GM21360 (cell line): ENCODE results near the gene KCNB1.

Experiments used
- ATAC-seq: cut with Tn5 transposase; IDR thresholded peaks from one replicate; pipeline ENCODE4 v1.9.1; 2021; ENCODE audit warnings: mild to moderate bottlenecking, moderate library complexity; ENCODE audit not compliant: unreplicated experiment

The KCNB1 gene

DNA sequence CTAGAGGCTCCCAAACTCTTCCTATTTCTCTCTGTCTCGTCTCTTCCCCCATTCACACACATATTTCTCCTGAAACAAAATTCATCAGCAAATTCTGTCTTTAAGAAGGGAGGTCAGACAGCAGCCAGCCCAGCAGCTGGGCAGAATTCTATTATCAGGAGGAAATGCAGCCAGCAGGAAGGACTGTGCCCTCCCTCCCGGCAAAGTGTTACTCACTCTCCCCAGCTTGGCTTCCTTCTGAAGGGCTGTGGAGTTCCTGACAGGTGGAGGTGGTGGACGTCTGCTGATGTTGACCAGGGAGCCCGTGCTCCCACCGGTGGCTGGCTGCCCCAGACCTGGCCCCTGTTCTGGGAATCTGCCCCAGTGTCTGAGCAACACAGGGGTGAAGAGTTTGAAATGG is 37.3 kb downstream of the KCNB1 start:
- ATAC-seq: no peak

- ATAC-seq: no peak
Observed at GRCh38 chr20:49444553-49444990, 37.9 kb downstream of the KCNB1 start.

DNA sequence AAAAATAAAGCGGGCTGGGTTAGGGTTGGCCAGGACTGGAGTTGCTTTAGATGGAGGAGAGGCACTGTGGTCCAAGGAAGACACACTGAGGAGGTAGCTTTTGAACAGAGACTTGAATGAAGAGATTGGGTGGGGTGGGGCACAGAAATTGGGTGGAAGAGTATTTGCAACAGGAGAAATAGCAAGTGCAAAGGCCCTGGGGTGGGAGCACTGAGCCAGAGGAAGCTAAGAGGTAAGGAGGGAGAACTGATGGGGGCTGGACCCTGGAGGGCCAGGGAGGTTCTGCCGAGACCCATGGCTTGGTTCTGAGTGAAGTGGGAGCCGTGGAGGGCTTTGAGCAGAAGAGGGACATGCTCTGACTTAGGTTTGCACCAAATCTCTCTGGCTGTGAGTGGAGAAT is 45.4 kb downstream of the KCNB1 start:
- ATAC-seq: no peak

DNA sequence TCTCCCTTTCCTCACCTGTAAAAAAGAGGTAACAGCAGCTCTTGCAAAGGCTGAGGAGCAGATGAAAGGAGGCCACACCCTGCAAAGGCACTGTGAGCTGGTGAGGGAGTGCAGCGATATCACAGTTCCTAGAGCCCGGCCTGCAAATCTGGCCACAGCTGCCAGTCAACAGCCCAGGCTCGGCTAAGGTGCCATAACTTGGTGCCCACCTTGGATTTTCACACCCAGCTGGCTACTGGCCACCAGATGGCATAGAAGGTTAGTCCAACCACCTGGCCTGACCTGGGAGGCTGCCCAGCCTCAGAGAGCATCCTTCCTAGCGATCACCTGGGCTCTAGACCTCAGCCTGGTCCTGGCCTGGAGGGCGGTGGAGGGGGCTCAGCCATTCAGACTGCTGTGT is 46.8 kb downstream of the KCNB1 start:
- no peak for ATAC-seq

GRCh38 chr20:49433333-49433732 is 49.1 kb downstream of the KCNB1 start:
- no peak for ATAC-seq

DNA sequence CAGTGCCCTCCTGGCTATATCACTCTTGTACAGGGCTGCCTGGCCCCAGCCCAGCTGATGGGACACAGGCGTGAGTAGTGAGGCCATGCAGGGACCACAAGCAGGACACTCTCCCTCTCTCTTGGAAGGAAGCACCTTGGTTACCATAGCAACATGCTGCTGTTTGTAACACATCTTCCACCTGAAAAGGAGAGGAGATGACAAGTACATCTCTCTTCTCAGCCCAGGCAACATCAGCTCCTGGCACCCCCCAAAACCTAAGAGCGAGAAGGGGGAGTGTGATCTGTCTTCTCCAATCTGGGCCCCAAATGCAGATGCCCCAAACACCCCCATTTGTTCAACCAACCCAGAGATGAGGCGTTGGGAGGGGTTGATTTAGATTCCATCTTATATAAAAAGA is 49.9 kb downstream of the KCNB1 start:
- no peak for ATAC-seq

DNA sequence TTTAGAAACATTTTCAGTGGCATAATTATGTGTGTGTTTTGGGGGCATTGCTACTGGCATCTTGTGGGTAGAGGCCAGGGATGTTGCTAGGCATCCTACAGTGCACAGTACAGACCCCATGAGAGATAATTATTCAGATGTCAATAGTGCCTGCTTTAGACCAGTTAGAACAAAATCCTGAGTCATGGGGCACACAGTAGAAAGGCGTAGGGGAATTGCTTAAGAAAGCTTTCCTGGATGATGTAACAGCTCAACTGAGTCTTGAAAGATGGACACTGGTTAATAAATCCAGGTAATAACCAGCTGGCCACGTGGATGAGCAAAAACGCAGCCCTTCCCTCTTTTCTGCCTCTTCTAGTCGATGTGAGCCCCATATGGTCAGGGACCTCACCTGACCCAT is 51.1 kb downstream of the KCNB1 start:
- no peak for ATAC-seq

DNA sequence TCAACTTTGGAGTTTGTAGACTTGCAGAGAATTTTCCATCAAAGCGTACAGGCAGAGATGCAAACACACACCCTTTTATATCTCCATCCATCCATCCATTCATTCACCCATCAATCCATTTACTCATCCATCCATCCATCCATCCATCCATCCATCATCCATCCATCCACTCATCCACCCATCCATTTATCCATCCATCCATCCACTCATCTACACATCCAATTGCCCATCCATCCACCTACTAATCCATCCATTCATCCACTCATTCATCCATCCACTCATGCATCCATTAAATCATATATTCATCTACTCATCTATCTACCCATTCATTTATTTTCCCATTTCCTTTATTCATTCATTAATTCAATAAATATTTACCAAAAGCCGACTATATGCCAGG is 52.1 kb downstream of the KCNB1 start:
- ATAC-seq: no peak

DNA sequence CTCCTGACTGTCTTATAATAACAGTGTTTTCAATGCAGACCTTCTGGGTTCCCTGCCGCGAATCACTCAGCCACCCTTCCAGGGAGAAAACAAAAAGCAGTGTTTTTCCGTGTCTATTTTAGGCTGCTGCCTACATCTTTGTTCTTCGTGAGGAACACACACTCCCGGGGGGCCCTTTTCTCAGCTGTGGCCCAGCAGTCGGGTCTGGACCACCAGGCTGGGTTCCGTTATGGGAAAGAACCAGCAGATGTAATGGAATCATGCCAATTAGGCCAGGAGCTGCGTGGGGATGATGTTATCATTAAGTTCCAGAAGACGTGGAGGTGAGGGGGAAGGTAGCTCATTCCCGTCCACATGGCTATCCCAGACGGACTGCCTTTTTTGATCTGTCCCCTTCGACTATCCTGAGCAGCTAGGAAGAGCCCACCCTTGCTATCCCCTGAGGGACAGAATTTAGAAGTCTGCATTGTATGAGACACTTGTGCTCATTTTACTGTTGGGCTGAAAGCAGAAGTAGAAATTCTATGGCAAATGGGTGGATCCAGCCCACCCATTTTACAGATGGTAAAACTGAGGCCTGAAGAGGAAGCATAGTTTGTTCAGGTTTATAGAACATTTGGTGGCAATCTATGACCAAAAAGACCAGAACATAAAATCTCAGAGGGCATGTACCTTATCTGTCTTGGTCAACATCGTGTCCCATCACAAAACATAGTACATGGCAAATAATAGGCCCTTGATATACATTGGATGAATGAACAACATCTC is 54.5 kb downstream of the KCNB1 start:
- no peak for ATAC-seq

- no peak for ATAC-seq
Observed at GRCh38 chr20:49426873-49427272, 55.6 kb downstream of the KCNB1 start.

GRCh38 chr20:49426395-49426794 is 56.1 kb downstream of the KCNB1 start:
- no peak for ATAC-seq

GRCh38 chr20:49424536-49424935 is 57.9 kb downstream of the KCNB1 start:
- ATAC-seq: no peak

DNA sequence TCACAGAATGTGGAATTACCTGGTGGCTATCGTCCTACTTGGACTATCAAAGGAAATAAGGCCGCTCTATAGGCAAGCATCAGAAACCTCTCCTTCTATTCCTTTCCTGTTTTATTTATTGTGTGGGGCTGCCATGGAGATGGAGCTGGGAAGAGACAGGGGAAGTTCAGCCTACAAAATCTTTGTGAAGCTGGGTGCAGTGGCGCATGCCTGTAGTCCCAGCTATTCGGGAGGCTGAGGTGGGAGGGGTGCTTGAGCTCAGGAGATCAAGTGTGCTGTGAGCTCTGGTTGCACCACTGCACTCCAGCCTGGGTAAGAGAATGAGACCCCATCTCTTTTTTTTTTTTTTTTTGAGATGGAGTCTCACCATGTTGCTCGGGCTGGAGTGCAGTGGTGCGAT is 60.3 kb downstream of the KCNB1 start:
- no peak for ATAC-seq

- ATAC-seq: no peak
Observed at GRCh38 chr20:49420811-49421295, 61.6 kb downstream of the KCNB1 start.

GRCh38 chr20:49420292-49420691 is 62.2 kb downstream of the KCNB1 start:
- ATAC-seq: no peak

DNA sequence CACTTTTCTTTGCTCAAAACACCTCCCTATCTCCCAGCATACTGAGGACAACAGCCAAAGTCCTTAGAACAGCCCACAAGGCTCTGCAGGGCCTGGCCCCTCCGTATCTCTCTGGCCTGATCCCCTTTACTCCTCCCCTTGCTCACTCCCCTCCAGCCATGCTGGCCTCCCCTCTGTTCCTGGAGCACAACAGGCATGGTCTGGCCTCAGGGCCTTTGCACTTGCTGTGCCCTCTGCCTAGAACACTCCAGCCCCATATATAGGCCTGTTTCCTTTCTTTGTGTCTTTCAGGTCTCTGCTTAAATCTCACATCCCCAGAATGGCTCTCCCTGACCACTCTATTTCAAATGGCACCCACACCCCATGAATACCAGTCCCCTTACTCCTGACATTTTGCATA is 62.7 kb downstream of the KCNB1 start:
- no peak for ATAC-seq

- no peak for ATAC-seq
Observed at GRCh38 chr20:49418809-49419208, 63.7 kb downstream of the KCNB1 start.

DNA sequence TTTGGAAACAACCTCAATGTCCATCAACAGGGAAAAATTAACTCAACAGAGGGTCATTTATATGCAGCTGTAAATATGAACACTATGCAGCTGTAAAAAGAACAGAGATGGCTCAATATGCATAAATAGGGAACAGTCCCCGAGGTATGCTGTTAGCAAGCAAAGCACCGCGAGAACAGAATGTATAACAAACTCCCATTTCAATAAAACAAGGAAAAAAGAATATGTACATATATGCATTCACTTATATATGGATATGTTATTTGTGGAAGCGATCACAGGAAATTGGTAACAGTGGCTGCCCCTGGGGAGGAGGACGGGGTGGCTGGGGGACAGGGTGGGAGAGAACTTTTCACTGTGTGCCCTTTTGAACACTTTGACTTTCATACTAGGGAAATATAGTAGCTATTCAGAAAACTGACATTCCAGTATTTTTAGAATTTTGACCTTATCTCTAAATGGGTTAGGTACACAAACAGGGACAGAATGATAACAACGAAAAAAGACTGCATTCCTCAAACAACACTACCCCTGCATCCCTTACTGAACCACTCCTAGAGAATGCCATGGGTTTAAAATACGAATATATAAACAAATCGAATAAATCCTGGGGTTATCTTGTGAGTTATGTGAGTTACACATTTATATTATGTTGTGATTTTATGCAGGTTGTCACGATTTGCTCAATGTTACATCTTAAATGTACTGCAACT is 64.5 kb downstream of the KCNB1 start:
- no peak for ATAC-seq

- ATAC-seq: no peak
Observed at GRCh38 chr20:49415668-49416044, 66.8 kb downstream of the KCNB1 start.

- ATAC-seq: no peak
Observed at GRCh38 chr20:49415005-49415667, 67.3 kb downstream of the KCNB1 start.

GRCh38 chr20:49413677-49414076 is 68.8 kb downstream of the KCNB1 start:
- ATAC-seq: no peak

- no peak for ATAC-seq
Observed at GRCh38 chr20:49412953-49413352, 69.5 kb downstream of the KCNB1 start.
